Mucosa of gallbladder (tissue), 1 donor: ENCODE measurements around the gene FAM124B. TPM values are rescaled to one million over a fixed set of nuclear protein-coding genes. Genes with fewer than 3 reads are reported as not detected.

Source experiments
- DNase-seq: peaks from one replicate; pipeline ENCODE4 v3.0.0-alpha.2; 2020; ENCODE audit warnings: low spot score
- total RNA-seq: library from RNA; stranded (reverse); gene quantifications from one replicate; pipeline ENCODE4 v1.2.1, GENCODE V29; 2021
- donor health status: DM: no; HTN: no; CAD: no.

Gene FAM124B
- total RNA-seq, 1 donor from 2014 or later: 1.2 TPM

- DNase-seq: no peak
These were observed 20.2 kb downstream of the FAM124B start for GRCh38 chr2:224381521-224382279.

- no peak for DNase-seq
These were observed 21.9 kb downstream of the FAM124B start for GRCh38 chr2:224379986-224380385.

- DNase-seq: peak; percentile 16
These were observed 22.7 kb downstream of the FAM124B start for GRCh38 chr2:224379172-224379571.

GRCh38 chr2:224378701-224379097 lies 23.2 kb downstream of the FAM124B start:
- no peak for DNase-seq

GRCh38 chr2:224377751-224378700 lies 23.9 kb downstream of the FAM124B start:
- no peak for DNase-seq

DNA sequence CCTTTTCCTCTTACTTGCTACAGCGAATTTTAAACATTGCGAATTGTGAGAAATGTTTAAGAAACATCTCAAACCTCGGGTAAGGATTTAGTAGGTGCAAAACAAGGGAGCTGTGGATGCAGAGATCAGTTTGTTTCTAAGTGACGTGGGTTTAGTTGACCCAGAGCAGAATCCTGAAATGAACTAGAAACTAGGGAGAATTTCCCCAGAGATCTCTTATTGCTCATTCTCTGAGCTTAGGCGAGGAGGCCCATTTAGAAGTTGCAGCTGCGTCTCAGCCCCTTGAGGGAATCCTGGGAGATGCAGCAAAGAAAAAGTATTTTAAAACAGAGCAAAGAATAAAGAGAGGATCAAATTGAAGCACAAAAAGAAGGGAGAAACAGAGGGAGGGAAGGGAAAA lies 29.3 kb downstream of the FAM124B start:
- no peak for DNase-seq

DNA sequence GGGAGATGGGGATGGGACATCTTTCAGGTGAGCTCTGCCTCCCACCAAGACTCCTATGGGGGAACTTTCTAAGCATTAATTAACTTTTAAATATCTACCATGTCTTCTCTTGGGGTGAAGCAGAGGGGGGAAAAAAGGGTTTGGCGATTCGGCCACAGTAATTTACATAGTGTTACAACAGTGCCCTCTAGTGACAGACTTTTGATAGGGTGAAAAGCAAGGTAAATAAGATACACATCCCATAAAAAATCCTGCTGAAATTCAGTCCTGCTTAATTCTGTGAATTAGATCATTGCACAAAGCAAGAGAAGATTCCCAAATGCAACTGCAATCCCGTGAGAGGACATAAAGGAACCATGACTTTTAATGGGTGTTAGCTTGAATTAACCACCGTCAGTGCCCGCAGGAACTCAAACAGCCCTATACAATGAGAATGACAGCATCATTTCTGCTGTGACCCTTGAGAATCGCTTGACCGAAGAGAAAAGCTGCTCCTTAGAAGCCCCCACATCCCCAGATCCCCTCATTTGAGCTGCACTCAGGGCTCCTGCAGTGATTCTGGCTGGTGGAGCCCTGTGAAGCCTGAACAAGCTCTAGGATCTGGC lies 32.8 kb downstream of the FAM124B start:
- DNase-seq: no peak

GRCh38 chr2:224366267-224366844 lies 35.6 kb downstream of the FAM124B start:
- DNase-seq: no peak

DNA sequence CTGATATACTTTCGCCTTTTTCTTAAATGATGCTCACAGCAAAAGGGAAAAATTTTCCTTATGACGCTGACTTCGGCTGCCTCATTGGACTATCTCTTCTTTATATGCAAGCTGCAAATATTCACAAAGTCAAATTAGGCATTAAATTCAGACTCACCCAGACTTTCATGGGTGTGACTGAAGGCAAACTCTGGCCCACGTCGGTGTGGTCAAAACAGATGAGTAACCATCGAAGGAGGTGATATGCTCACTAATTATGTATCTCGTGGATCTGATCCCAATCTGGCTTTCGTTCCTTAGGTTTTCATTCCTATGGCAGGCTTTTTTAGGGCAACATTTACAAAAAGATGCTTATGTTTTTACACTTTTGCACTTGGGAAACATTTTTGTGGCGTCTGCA lies 36.6 kb downstream of the FAM124B start:
- DNase-seq: no peak

DNA sequence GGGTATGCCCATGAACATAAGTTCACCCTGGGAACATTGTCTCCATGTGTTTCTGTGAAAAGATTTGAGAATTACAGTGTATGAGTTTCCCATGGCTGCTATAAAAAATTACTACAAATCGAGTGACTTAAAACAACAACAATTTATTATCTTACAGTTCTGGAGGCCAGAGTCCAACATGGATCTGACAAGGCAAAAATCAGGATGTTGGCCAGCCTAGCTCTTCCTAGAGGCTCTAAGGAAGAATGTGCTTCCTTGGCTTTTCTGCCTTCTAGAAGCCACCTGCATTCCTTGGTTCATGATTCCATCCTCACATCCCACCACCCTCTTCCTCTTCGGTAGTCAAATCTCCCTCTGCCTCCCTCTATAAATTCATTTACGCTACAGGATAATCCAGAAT lies 38.6 kb downstream of the FAM124B start:
- DNase-seq: no peak

GRCh38 chr2:224362094-224362493 lies 39.8 kb downstream of the FAM124B start:
- no peak for DNase-seq

- no peak for DNase-seq
These were observed 41.1 kb downstream of the FAM124B start for GRCh38 chr2:224360801-224361251.

DNA sequence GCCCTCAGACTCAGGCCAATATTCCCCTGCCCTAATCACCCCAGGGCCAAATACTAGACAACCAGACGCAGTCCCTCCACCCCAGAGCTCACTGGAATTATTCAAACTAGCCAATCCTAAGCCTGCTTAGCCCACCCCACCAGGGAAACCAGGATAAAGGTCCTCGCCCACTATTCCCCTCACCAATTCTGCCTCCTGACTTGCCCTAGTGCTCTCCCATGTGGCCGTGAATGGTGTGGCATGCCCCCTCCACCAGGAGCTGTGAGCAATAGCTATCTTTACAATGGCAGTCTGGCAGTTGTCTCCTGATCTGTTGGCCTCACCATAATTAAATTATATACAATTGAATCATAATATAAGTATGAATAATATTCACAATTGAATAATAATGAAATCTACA lies 42.3 kb downstream of the FAM124B start:
- no peak for DNase-seq

- peak; percentile 73 for DNase-seq
These were observed 44.6 kb downstream of the FAM124B start for GRCh38 chr2:224357098-224357901.

- no peak for DNase-seq
These were observed 47.2 kb downstream of the FAM124B start for GRCh38 chr2:224354632-224355211.

GRCh38 chr2:224350703-224351102 lies 51.2 kb downstream of the FAM124B start:
- DNase-seq: no peak

GRCh38 chr2:224349396-224349795 lies 52.5 kb downstream of the FAM124B start:
- DNase-seq: no peak

DNA sequence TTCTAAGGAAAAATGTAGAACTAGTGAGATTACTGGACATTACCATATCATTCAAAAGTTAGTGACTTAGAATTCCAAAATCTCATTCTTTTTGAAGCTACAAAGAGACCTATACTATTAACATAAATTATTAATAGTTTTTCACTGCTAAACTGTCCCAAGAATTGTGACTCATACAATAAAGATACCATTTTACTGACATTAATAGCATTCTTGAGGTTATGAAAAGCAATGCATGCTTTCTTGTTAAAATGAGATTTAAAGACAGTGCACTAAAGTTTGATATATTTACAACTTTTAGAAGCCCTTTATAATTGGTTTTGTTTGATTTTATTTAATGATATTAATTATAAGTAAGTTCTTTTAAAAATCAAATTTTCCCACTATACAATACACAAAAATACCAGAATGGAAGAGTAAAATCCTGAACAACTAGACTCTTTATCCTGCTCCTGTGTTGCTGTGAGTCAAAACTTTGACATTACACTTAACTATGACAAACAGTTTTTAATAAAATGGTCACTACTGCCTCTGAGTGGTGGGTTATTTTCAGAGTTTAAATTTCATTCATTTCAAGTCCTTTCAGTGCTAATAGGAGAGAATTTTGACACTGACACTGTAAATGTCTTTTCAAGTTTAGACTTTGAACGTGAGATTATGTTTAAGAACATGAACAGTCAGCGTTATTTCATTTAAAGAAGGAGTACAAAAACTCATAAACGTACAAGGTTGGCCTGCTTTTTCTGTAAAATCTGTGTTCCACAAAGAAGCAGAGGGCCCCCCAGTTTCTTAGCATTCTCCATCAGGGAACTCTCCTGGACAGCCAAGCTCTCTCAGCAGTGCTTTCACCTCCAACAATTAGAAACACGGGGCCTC lies 54.5 kb downstream of the FAM124B start:
- no peak for DNase-seq

DNA sequence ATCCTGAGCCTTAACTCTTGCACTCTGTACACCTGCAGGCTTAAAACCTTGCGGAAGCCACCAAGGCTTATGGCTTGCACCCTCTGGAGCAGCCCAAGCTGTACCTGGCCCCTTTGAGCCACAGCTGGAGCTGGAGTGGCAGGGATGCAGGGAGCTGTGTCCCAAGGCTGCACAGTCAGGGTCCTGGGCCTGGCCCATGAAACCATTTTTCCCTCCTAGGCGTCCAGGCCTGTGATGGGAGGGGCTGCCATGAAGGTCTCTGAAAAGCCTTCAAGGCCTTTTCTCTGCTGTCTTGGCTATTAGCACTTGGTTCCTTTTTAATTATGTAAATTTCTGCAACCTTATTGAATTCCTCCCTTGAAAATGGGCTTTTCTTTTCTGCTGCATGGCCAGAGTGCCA lies 56.4 kb downstream of the FAM124B start:
- DNase-seq: no peak

GRCh38 chr2:224343226-224343625 lies 58.7 kb downstream of the FAM124B start:
- DNase-seq: no peak
